GM19035 (cell line): ENCODE measurements around the gene RINT1.
"Not testable (repeated sequence)": the region's sequence is repeated elsewhere in the genome, so short reads cannot be mapped to it uniquely, and the experiment has no call there.

Source experiments
- ATAC-seq: cut with Tn5 transposase; IDR thresholded peaks from one replicate; pipeline ENCODE4 v1.9.1; 2021; ENCODE audit not compliant: unreplicated experiment

The RINT1 gene

DNA sequence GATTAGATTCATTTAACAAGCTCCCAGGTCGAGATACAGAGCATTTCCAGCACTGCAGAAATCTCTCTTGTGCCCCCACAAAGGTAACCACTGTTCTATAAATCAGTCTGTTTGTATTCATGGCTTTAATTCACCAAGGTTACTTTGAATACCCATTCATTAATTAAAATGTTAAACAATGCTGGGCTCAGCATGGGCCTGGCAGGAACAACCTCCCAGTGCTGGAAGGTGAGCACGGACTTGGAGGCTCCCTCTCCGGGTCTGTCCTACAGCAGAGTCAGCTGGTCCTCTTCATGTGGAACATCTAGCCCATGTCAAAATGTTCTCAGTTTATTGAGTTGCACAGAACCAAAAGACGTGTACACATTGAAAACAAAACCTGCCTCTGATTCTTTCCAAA lies 64.9 kb downstream of the RINT1 start:
- no peak for ATAC-seq

DNA sequence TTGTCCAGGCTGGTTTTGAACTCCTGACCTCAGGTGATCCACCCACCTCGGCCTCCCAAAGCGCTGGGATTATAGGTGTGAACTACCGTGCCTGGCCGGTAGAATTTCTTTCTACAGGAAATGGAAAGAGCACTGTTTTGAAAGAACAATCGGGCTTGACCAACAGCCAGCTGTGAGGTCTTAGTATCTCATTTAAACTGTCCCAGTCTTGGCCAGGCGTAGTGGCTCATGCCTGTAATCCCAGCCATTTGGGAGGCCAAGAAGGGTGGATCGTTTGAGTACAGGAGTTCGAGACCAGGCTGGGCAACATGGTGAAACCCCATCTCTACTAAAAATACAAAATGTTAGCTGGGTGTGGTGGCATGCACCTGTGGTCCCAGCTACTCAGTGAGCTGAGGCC lies 67.1 kb downstream of the RINT1 start:
- ATAC-seq, result not testable (repeated sequence)

DNA sequence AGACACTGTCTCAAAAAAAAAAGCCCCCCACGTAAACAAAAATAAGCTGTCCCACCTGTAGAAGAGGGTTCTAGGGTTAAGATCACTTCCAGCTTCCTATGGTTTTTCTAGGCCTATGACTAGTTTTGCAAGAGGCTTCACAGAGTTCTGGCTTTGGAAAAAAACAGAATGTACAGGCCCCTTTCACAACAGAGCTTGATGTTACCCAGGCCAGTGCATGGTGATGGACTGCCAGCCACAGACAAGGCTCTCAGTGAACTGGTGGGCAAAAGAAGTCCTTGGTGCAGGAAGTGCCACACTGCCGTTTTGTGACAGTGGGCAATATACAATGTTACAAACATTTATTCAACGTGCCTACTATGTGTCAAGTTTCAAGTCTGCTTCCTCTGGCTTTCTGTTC lies 67.5 kb downstream of the RINT1 start:
- no peak for ATAC-seq

DNA sequence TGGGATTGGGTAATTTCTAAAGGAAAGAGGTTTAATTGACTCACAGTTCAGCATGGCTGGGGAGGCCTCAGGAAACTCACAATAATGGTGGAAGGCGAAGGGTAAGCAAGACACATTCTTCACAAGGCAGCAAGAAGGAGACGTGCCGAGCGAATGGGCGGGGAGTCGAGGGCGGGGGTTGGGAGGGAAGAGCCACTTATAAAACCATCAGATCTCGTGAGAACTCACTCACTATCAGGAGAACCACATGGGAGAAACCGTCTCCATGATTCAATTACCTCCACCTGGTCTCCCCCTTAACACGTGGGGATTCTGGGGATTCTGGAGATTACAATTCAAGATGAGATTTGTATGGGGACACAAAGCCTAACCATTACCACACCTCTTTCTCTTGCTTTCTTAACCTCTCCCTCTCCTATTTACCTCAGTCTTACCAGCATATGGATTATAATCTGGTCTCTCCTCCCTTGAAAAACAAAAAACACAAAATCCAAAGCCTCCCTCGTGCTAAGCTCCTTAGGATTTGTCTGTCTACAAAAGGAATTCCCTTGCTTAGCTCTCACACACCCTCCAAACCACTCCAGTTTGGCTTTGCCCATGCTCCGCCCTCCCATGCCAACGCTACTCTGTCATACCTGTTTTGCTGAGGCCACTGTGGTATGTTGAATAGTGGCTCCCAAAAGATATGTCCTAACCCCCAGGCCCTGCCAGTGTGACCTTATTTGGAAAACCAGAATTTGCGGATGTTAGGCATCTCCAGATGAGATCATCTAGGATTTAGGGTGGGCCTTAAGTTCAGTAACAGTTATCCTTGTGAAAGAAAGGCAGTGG lies 68.9 kb downstream of the RINT1 start:
- no peak for ATAC-seq

DNA sequence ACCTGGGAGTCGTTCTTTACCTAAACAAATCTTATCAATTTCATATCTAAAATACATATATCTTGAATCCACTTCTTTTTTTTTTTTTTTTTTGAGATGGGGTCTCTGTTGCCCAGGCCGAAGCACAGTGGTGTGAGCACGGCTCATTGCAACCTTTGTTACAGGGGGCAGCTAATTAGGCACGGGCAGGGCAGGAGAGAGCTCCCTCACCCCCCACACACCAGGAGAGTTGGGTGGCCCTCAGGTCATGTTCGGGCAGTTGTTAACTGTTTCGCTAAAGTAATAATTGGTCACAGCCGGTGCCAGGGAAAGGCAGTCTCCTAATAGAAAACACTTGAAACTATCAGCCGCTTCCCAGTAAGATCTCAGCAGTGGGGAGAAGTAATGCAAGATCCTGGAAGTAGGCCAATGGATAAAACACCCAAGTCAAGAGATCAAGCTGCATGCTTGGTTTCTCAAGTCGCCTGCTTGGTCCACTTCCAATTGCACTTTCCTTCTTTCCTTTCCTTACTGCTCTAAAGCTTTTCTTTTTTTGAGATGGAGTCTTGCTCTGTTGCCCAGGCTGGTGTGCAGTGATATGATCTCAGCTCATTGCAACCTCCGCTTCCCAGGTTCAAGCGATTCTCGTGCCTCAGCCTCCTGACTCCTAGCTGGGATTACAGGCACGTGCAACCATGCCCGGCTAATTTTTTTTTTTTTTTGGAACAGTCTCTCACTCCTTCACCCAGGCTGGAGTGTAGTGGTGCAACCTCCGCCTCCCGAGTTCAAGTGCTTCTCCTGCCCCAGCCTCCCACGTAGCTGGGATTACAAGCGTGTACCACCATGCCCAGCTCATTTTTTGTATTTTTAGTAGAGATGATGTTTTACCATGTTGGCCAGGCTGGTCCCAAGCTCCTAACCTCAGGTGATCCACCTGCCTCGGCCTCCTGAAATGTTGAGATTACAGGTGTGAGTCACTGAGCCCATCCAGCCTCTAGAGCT lies 70.6 kb downstream of the RINT1 start:
- ATAC-seq, result no peak

DNA sequence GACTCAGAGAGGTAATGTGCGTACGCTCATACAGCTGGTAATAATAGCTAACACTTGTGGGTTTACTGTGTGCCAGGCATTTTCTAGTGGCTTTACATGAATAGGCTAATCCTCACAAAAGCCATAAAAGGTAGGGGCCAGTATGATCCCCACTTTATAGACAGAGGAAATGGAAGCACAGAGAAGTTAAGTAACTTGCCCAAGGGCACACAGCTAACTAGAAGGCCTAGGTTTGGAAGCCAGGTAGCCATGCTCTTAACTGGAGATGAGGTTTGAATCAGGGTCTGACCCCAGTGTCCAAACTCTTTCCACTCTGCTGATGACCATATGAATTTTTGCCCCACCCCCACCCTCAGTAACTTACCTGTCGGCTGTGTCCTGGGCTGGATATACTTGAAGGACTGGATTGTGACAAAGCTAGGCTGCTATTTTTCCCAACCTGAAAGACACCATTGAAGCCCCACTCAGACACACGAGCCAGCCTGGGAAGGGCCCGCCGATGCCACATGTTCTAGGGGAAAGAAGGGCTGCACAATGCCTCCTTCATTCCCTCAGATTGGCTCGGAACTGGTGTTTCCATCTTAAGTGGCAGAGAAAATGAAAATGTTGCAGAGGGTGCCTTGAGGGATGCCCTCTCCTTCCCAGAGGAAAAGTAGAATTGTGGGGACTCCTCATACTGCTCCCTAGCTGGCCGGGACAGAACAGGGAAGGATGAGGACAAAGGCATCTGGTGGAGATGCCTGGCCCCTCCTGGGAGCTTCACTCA lies 78.3 kb downstream of the RINT1 start:
- no peak for ATAC-seq

DNA sequence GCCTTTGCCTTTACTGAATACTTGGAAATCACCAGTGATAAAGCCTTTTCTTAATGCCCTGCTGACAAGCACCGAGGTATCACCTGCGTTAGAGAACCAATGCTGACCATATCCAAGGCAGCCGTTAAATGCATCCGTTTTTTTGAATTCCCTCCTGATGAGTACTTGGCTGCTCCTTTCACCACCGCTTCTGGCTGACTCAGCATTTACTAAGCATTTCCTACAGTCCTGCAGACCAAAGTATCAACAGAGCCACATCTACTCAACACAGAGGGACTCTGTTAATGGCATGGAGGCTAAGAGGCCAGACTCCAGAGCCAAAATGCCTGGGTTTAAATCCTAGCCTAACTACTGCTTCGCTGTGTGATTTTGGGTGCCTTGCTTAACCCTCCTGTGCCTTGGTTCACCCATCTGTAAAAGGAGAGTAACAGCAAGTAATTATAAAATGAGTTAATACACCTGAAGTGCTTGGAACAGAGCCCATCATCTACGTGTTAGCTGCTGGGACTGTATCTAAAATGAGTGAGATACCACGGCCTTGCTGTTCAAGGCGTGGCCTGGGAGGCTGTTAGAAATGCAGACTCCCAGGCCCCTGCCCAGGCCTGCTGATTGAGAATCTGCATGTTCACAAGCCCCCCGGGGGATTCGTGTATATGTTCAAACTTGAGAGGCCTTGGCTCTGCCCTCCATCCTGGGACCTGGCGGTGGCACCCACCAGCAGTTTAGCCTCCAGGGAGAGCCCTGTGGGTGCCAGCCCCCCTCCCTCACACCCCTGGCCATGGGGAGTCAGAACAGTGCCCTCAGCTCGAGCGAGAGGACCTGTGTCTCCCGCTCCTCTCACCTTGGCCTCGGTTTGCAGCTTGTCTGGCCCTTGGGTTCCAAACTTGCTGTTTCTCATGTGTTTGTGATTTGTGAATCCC lies 80.1 kb downstream of the RINT1 start:
- no peak for ATAC-seq

DNA sequence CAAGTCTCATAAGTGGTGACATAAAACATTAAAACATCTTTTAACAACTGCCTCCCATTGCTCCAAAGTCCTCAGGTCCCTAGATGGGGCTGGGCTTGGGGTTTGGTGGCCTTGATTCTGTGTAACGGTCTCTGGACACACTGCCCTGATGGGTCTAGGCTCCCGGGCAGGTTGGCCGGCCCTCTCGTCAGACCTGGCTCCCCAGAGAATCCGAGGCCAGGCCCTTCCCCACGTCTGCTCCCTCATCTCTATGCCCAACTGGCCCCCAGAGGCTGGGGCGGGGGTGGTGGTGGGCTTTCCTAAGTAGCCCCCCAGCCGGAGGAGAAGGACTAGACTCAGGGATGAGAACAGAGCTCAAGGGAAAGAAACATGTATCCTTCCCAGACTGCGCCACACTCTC lies 80.8 kb downstream of the RINT1 start:
- ATAC-seq, result no peak

DNA sequence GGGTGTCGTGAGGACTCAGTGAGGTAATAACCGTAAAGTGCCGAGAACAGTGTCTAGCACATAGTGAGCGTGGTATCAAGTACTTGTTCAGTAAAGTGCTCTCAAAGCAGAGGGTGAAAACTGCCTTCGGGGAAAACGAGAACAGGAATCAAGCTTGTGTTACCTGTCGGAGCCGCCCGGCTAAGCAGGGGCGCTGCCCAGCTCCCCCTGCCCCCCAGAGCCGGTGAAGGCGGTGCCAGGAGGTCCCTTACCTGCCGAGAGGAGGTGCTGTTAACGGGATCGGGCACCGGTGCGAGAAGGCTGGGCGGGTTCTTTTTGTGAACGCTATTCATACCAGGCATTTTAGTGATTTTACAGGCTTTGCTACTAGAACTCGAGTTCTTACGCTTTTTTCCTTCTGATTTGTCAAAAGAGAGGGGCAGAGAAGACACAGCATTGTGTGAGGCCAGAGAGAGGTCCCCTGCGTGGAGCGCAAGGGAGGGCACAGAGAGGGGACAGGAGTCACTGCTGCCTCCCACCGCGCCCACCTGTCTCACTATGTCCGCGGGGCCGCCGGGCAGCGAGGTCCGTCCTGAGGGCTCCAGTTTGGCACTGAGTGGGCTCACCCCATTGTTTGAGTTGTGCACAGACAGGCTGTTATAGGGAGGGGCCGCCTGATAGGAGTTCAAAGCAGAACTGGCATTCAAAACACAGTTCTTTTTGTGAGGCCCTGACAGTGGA lies 81.8 kb downstream of the RINT1 start:
- ATAC-seq, result no peak

DNA sequence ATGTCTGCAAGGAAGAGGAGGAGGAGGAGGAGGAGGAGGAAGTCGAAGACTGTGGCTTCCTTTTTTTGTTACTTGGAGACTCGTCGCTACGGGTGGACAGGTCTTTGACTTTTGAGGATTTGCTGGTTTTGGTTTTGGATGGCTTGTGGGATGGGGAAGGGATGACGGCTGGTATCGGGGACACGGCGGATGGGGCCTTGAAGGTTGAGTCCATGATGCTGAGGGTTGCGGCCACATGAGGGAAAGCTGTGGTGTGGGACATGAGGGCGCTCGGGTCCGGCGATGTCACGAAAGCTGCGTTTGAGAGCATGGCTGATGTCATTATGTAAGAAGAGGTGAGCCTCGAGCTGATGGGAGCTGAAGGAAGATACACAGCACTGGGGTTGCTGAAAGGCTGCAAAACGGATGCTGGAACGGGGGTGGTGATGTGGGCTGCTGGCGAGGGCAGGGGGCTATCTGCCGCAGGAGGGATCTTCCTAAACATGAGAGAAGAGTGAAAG lies 82.4 kb downstream of the RINT1 start:
- ATAC-seq, result no peak
